Esophagus muscularis mucosa (tissue), 4 donors: Measurements from ENCODE around the gene UBXN7.

Experiments
- CTCF ChIP-seq, 3 experiments: fragments of 200-600 bp in 2 of 3; fragments of 450-650 bp in 1 of 3; sonication (generic) in 2 of 3; IDR thresholded peaks; one replicate each; pipeline ENCODE4 v1.5.1; 2017 to 2019; ENCODE audit warnings: antibody characterized with exemption in 3 of 3, mild to moderate bottlenecking in 2 of 3, moderate library complexity in 1 of 3
- EP300 ChIP-seq: sonication (generic); formaldehyde crosslinking; IDR thresholded peaks from one replicate; pipeline ENCODE4 v1.6.1; 2017; ENCODE audit warnings: antibody characterized with exemption
- POLR2A ChIP-seq: fragments of 450-650 bp; IDR thresholded peaks from one replicate; pipeline ENCODE4 v1.6.1; 2017; ENCODE audit warnings: antibody characterized with exemption, moderate library complexity, mild to moderate bottlenecking, low read depth

GRCh38 chr3:196321162-196321561, 111.1 kb downstream of the UBXN7 start:
- TF ChIP-seq POLR2A (no peak), CTCF (IDR thresholded peaks at IDR 0.05) (no peak), EP300 (no peak)
